MV-4-11 (cell line): ENCODE results near the gene PCDH9.

Source experiments
- DNase-seq: peaks from one replicate; lab custom pipeline; 2025; lab: John Stamatoyannopoulos, UW

The PCDH9 gene

DNA sequence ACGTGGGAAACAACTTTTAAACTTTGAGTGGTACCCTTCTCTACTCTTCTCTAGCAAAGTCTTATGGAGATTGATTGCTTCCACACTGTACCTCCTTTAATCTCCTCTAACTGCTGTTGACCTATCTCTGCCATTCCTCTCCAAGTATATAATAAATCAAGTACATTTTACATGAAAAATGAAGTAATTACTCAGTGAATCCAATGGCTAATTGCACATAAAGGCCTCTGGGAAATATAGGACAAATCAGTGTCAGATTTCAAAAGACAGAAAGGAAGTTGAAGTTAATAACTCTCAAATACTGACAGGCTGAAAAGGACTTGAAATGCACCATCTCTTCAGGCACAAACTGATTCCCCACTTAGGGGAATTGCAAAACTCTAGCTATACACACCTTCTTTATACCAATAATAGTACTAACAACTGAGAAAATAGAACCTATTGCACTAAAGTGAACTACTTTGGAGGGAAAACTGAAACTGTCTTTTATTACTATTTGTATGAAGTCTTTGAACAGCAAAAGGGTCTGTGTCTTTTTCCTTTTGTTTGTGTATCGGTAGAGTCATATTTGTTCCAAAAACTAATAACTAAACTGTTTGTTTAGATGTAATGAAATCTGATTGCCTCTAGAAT, 701.1 kb downstream of the PCDH9 start:
- no peak for DNase-seq

DNA sequence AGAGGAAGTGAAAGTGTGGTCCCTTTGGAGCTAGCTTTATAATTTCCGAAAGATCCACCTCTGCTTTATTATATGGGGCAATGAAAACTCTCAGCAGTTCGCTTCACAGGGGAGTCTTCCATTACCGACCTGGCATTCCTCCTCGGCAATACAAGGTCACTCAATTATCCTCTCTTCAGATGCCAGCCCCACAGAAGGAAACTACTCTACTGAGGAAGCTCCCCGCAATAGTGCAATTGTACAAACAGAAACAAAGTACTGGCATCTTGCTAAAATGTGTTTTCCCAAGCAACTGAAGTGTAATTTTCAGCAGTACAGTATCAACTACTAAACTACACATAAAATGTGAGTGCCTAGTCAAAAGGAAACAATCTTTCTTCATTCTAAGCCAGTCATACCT, 702.0 kb downstream of the PCDH9 start:
- DNase-seq: peak; percentile 48

DNA sequence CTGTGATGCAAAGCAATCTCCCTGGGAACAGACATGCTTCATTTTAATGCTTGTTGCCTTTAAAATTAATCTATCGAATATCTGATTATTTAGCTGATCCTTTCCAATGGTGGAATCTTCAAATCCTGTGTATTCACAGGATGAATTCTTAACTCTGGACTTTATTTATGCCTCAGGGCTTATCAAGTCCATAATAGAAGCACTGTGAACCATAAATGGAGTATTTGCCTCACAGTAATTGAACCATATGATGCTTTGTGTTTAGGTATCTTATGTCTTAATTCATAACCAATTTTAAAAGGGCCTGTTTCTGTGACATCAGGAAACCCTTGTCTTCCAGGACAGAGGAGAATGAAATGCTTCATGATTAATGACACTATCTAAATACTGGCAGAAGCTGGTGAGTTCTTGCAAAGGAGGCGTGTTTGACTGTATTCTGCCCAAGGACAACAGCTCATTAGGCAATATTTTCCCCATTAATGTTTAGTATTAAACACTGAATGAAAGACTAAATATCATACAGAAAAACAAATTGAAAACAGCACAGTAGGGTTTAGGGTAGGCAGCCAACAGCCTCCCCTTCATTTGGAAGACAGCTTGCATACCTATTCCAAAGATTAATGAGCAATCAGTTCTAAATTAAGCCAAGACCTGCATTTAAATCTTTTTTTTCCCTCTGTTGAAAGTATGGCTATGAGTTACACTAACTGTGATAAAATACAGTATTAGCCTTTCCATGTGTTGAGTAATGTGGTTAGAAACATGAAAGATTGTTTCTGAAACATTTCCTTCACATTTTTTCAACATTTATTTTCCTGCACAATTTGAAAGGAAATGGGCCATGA, 709.4 kb downstream of the PCDH9 start:
- no peak for DNase-seq

DNA sequence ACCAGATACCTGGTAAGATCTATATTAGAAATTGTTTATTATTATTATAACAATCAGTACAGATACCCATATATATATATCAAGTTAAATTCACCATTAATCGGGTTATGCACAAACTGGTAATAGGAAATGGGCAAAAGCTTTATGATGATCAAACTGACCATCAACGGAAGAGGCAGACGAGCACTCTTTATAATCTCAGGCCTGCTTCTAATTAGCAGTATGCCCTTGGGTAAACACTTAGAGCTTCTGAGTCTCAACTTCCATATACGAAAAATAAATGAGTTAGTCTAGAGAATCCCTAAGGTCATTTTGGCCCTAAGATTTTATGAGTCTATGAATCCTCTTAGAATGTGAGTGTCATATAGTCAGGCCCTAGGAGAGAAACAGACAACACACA, 710.9 kb downstream of the PCDH9 start:
- no peak for DNase-seq

DNA sequence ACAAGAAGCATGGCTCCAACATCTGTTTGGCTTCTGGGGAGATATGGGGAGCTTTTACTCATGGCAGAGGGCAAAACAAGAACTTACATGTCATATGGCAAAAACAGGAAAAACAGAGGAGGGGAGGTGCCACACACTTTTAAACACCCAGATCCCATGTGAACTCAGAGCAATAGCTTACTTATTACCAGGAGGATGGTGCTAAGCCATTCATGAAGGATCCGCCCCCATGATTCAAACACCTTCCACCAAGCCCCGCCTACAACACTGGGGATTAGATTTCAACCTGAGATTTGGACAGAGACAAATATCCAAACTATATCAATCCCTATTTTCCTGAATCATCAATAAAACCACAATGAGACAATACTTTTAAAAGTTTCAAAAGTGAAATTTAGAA, 712.1 kb downstream of the PCDH9 start:
- no peak for DNase-seq

DNA sequence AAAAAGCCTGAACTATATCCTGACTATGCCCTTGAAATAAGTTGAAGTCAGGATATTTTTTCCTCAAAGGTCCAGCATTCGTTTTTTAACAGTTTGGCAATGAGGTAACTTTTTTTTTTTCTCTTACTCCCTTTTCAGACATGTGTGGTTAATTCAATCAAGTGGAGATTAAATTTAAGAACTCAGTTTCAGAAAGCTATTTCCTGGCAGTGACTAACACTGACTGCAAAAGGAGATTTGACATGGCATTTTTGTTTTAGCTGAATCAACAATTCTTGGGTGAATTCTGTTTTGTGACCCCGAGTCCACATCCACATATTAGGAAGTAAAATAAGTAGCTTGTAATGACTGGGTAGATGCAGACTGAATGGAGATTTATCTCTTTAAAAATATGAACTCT, 716.4 kb downstream of the PCDH9 start:
- peak; percentile 72 for DNase-seq

DNA sequence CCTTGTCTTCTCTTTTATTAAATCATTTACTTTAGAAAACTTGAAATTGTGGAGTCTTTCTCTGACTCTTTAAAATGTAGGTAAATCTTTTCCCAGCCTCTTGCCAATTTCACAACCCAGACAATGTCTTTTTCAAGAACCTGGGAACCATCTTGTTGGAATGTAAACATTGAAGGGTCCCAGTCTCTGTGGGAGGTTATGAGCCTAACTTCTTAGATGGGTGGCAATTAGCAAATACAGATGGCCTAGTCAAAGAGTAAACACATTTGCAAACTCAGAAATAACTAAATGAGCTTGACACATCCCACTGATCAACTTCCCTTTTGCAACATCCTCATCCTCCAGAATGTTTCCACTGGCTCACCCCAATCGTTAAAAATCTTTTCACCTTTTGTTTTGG, 721.0 kb downstream of the PCDH9 start:
- no peak for DNase-seq

DNA sequence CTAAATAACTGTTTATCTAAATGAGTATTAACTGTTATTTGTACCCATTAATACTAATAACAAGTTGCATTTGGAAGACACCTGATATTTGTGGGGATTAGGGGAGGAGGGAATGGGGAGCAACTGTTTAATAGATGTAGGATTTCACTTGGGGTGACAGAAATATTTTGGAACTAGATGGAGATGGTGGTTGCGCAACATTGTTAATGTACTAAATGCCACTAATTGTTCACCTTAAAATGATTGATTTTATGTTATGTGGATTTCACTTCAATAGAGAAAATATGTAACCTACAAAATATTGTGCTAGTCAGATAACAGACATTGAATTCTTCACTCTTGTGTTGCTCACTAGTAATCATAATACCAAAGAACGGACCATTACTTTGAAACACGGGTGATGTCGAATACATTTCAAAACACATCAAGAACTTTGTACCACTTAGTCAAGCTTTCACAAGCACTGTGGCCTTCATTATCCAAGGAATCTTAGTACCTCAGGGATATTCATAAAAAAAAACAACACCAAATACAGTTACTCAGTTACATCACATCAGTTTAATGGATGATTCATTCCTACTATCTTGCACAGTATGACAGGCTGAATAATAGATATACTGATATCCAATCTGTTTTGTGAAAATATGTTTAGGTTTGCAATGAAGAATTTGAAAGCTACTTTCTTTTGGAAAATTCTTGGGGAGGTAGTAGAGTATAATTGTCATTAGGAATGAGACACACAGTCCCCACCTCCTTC, 721.8 kb downstream of the PCDH9 start:
- DNase-seq: no peak

DNA sequence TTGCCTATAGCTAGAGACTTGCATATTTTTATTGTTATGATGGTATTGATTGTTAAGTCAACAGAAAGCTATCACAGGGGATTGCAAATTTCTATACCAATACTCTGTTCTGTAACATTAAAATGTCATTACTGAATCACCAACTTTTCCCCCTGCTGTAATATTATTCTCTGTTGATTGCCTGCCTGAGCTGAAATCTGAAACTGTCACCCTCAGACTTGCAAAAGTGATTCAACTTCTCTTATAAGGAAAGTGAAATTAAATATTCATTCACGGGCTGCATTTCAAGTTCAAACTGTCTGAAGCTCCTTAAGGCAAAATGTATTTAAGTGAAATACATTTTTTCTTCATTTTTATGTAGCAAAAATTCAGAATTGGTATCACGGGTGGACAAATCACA, 723.2 kb downstream of the PCDH9 start:
- no peak for DNase-seq

DNA sequence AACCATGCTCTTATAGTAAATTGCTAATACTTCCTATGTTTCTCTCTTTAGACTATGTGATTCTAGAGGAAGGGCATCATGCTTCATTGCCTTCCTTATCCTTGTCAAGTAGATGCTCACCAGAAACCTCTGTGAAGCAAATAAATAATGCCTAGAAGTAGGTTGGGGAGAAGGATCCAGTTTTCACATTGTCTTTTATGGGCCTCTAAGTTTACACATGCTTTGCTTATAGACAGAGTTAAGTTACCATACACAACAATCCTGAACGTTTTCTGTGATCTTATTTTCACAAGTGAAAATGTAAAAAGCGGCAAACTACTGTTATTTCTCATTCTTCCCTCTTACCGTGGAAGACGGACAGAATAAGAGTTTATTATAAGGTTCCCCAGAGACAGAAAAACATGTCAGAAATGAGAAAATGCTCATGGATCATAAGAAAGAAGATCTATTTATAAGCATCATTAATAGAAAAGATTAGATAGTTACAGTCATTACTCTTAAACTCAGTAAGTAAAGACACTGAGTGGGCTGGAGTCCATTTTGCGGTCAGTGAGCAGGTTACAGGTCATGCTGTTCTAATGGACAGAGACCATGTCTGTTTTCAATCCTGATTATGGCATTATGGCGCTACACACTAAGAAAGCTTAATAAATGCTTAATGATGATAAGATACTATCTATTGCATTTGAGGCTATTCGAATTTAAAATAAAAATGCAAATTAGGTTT, 723.9 kb downstream of the PCDH9 start:
- DNase-seq: no peak

DNA sequence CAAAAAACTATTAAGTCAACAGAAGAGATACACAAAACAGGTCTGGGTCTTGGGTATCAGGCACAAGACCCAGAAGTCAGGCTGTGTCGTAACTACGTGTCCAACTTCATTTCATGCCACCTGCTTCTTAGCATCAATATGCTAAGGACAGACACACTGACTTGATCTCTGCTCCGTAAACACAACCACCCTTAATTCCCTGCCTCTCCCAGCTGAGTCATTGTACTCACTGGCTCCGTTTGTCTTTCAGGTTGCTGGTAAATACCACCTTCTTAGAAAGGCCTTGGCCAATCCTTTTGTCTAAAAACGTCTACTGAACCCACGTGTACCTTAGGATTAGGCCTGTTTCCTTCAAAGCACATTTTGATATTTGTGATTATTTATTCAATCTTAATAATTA, 726.2 kb downstream of the PCDH9 start:
- DNase-seq: no peak

DNA sequence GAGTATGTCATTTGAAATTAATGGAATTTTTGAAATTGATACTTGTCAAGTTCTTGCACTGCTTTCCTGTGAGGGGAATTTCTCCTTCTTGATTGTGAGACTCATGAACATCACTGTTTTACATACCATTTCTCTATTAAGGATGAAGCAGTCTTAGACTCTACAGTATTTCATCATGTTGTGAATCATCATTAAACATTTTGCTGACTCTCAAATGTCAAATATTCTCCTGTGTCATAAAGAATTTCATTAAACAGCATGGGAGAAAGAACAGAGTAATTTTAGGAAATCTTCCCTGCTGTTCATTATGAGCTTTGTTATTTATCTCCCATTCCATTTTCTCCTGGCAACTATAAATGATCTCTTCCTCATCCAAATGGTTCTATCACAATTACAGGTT, 729.0 kb downstream of the PCDH9 start:
- DNase-seq: no peak

DNA sequence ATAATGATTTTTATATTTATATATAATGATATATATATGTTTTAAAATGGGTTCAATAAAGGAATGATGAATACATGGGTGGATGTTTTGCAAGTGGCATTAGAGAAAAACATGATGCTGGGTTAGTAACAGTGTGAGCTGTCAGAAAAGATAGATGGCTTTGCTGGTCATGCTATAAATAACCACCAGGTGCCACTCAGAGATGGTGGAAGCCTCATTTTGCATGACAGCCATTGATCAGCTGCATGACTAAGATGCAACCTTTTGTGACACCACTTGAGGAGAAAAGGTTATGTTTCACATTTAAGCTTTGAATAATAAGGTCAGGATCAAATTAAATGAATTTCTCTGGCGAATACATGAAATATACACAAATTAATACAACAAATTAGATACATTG, 737.7 kb downstream of the PCDH9 start:
- DNase-seq: no peak

DNA sequence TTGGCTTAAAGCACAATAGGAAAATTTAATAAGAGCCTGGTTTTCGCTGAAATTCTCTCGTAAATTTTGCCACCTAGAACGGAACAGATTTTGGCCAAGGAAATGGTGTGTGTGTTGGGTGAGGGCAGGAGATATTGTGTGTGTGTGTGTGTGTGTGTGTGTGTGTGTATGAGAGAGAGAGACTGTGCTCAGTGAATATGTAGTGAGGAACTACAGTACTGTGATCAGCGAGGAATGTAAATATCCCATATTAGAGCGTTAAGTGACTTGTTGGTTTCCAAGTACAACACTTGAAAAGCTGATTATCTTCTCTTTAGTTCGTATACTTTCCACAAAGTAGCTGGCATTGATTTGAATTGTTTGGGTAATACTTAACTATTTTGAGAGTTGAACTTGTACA, 738.9 kb downstream of the PCDH9 start:
- DNase-seq: no peak

DNA sequence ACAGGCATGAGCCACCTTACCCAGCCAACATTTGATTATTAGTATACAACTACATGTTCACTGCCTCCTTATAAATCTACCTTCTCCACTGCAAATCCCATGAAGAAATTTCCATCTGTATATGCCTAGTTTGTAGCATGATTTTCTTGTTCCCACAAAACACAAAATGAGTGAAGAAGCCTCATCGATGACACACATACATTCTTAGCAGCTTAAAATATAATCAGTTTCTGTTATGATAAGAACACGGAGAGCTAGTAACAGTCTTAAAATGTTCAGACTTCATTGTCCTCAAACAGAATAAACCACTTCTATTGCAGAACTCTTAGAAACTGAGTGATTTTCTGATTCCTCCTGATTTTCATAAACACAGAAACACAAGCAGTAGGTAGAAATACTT, 740.5 kb downstream of the PCDH9 start:
- no peak for DNase-seq

DNA sequence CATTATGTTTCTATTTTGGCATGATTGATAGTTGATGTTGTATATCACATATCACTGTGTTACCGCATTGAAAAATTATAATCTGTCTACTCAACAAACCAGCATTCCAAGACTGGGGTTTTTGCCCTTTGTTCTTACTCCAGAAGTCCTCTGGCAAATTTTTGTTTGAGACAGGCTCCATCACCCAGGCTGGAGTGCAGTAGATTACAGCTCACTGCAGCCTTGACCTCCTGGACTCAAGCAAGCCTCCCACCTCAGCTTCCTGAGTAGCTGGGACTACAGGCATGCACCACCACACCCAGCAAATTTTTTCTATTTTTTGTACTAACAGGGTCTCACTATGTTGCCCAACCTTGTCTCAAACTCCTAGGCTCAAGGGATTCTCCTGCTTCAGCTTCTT, 741.0 kb downstream of the PCDH9 start:
- no peak for DNase-seq

DNA sequence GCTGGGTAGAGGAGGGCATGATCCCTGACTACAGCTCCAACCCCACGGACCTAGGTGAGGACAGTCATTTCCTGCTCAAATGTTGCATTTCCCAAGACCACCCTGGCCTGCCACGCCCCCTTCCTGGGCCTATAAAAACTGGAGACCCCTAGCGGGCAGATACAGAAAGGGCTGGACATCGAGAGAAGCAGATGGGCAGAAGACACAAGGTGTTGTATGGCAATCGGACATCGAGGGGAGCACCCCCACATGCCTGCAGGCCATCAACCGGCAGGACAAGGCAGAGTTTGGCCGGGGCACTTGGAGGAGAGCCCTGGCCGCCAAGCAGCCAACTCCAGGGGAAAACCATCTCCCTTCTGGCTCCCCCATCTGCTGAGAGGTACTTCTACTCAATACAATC, 746.4 kb downstream of the PCDH9 start:
- no peak for DNase-seq

DNA sequence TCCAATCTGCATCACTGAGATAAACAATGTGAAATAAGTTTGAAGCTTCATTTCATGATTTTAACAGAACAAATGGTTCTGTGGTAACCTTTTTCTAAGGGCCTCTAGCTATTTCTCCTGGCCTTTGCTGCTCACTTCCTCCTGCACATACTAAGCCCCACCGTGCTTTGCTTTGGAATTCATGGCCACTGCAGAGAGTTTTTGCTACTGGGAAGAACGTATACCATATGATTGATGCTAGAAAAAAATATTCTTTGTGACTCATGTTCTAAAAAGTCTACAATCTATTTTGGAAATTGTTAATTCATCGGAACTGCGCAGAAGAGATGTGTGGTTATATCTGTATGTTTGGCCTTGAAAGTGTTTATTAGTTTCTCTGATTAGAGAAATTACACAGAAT, 747.3 kb downstream of the PCDH9 start:
- peak; percentile 14 for DNase-seq

DNA sequence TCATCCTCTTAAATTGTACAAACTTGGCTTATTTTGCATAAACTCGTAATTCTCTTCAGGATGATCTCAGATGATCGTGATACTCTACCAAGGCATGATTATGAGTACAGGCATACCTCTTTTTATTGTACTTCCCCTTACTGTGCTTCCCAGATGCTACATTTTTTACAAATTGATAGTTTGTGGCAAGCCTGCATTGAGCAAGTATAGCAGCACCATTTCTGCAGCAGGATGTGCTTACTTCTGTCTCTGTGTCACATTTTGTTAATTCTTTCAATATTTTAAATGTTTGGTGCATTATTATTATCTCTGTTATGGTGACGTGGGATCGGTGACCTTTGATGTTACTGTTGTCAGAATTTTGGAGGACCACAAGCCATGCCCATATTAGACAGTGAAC, 752.3 kb downstream of the PCDH9 start:
- DNase-seq: peak; percentile 35

DNA sequence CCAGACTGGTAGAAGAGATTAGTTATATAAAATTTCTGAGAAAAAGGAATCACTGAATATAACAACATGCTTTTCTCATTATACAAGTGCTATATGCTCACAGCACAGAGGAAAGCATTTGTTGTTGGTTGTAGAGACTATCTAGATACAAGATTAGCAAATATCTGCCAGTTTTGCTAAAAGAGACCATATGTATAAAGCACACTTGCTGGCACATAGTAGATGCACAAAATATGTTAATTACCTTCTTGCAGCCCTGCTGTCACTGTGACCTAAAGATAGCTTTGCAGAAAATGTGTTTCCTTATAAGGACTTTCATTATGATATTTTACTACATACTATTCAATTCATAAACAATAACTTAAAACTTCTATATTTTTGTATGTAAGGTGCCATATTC, 755.1 kb downstream of the PCDH9 start:
- no peak for DNase-seq

DNA sequence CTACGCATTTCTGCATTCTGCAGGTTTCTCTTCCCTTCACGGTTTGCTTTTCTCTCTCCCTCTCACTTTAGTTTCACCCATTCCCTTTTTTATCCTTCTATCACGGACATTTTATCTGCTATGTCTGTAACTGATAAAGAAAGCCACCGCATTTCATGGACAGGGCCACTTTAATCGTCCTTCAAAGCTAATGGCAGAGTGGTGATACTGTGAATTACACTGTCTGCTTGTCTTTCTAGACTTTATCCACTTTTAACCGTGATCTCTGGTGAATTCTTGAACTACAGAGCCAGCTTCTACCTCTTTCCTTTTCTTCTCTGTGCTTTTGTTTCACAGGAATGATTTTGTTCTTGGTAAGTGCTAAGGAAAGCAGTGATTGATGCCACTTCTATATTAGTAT, 760.4 kb downstream of the PCDH9 start:
- no peak for DNase-seq

DNA sequence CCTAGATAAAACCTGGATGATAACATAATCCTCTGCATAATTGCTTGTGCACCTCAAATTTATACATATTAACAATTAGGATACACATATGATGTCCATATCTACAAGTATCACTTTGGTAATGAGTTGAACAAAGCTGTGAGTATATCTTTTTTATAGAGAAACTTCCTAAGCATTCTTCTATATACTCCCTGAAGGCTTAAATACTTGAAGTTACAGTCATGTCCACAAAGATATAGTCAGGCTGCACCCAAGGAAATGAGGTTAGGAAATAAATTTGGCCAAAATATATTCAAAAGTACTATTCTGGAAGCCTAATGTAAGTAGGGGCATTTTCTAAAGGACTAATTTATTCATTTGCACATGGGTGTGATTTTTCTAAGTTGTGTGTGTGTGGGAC, 761.5 kb downstream of the PCDH9 start:
- DNase-seq: no peak
